Endothelial cell of umbilical vein (primary cell): ENCODE results near the gene LGALS1. TPM values are rescaled to one million over a fixed set of nuclear protein-coding genes. Genes with fewer than 3 reads are reported as not detected.

Source experiments
- BruUV-seq: library from RNA; stranded (reverse); fragments of 400-500 nt; replicated peaks from 2 replicates; lab custom pipeline; 2021; lab: Mats Ljungman, UMichigan
- CTCF ChIA-PET: fragments of 300-600, 350-600 bp; sonication (Branson Sonifier 250); formaldehyde crosslinking; loops from one replicate; lab custom pipeline; 2021; ENCODE audit warnings: antibody characterized with exemption, inconsistent platforms; lab: Charles Lee
- POLR2A ChIA-PET: fragments of 300-600, 350-600 bp; sonication (Branson Sonifier 250); formaldehyde crosslinking; loops from one replicate; lab custom pipeline; 2021; ENCODE audit warnings: antibody characterized with exemption, inconsistent platforms; lab: Charles Lee
- DNase-seq: peaks from one replicate; pipeline ENCODE4 v3.0.0-alpha.2; 2011; ENCODE audit warnings: low read depth, low spot score
- FAIRE-seq: peaks from 2 replicates; lab custom pipeline; 2011; peaks lifted over from hg19 to GRCh38; lab: Jason Lieb, UNC
- H2AFZ ChIP-seq: 2 replicates; pipeline ENCODE4 v1.6.0; 2012; ENCODE audit warnings: low read depth, low read length, control low read depth, inconsistent platforms
- H3K27ac ChIP-seq: 2 replicates; pipeline ENCODE4 v1.5.1; 2011; ENCODE audit warnings: low read depth, mild to moderate bottlenecking, control low read depth, low read length, moderate library complexity; ENCODE audit not compliant: insufficient read depth
- H3K27me3 ChIP-seq, 2 experiments: 2 replicates each; pipeline versions ENCODE4 v1.6.0 to v1.6.1; 2011; ENCODE audit warnings: low read length in 2 of 2, mixed read lengths in 1 of 2; ENCODE audit not compliant: control insufficient read depth in 2 of 2, insufficient read depth in 2 of 2
- H3K36me3 ChIP-seq, 2 experiments: 2 replicates in 1 of 2; 3 replicates in 1 of 2; pipeline ENCODE4 v1.5.1; 2011; ENCODE audit warnings: low read length in 2 of 2, mild to moderate bottlenecking in 1 of 2, moderate library complexity in 1 of 2; ENCODE audit not compliant: control insufficient read depth in 2 of 2, insufficient read depth in 2 of 2; ENCODE audit errors: extremely low read depth in 1 of 2
- H3K4me1 ChIP-seq: 3 replicates; pipeline ENCODE4 v1.5.1; 2011; ENCODE audit warnings: mild to moderate bottlenecking, low read length; ENCODE audit not compliant: control insufficient read depth, insufficient read depth; ENCODE audit errors: extremely low read depth
- H3K4me2 ChIP-seq: 2 replicates; pipeline ENCODE4 v1.6.1; 2011; ENCODE audit warnings: low read length, control low read depth, mixed read lengths; ENCODE audit not compliant: insufficient read depth
- H3K4me3 ChIP-seq, 3 experiments: fragments of 200-600 bp in 1 of 3; sonication (generic), shearing (Covaris generic) in 1 of 3; replicated peaks in 1 of 3; 2 replicates each; pipeline ENCODE4 v1.5.1; 2011 to 2016; ENCODE audit warnings: control low read depth in 3 of 3, low read length in 3 of 3, mild to moderate bottlenecking in 2 of 3, inconsistent platforms in 1 of 3, low read depth in 1 of 3, moderate library complexity in 1 of 3; ENCODE audit not compliant: insufficient read depth in 1 of 3
- H3K79me2 ChIP-seq: 2 replicates; pipeline ENCODE4 v1.6.0; 2012; ENCODE audit warnings: low read length, inconsistent platforms; ENCODE audit not compliant: control insufficient read depth, insufficient read depth
- H3K9ac ChIP-seq: replicated peaks from 2 replicates; pipeline ENCODE3; 2011; ENCODE audit warnings: low read length, control low read depth; ENCODE audit not compliant: insufficient read depth; ENCODE audit errors: extremely low read depth
- H3K9me1 ChIP-seq: replicated peaks from 3 replicates; pipeline ENCODE4 v1.6.0; 2011; ENCODE audit warnings: mild to moderate bottlenecking, low read length; ENCODE audit not compliant: control insufficient read depth, insufficient read depth; ENCODE audit errors: extremely low read depth
- H3K9me3 ChIP-seq: replicated peaks from 2 replicates; pipeline ENCODE4 v1.5.1; 2012; ENCODE audit warnings: low read length, inconsistent platforms; ENCODE audit not compliant: control insufficient read depth, insufficient read depth
- H4K20me1 ChIP-seq: replicated peaks from 2 replicates; pipeline ENCODE3; 2011; ENCODE audit warnings: mild to moderate bottlenecking, low read length; ENCODE audit not compliant: control insufficient read depth, insufficient read depth; ENCODE audit errors: extremely low read depth
- CTCF ChIP-seq, 2 donors: IDR thresholded peaks; 1 replicate in 1 of 2; 2 replicates in 1 of 2; pipeline ENCODE4 v1.5.1; 2011; ENCODE audit warnings: low read length in 2 of 2, mild to moderate bottlenecking in 2 of 2, moderate library complexity in 2 of 2, control low read depth in 1 of 2, inconsistent platforms in 1 of 2, low read depth in 1 of 2; ENCODE audit not compliant: insufficient read depth in 1 of 2; ENCODE audit errors: extremely low read depth in 1 of 2
- EZH2 ChIP-seq: IDR thresholded peaks from 2 replicates; pipeline ENCODE4 v1.6.1; 2012; ENCODE audit warnings: borderline replicate concordance, low read depth, mild to moderate bottlenecking, moderate library complexity, low read length, inconsistent platforms; ENCODE audit not compliant: severe bottlenecking
- FOS ChIP-seq: IDR thresholded peaks from 2 replicates; pipeline ENCODE4 v1.6.1; 2011; ENCODE audit warnings: mild to moderate bottlenecking, low read length, moderate library complexity, borderline replicate concordance; ENCODE audit not compliant: insufficient read depth
- GATA2 ChIP-seq: IDR thresholded peaks from 2 replicates; pipeline ENCODE4 v1.7.0; 2011; ENCODE audit warnings: low read depth, mild to moderate bottlenecking, moderate library complexity, mixed read lengths, low read length; ENCODE audit not compliant: insufficient read length, insufficient read depth
- JUN ChIP-seq: IDR thresholded peaks from 2 replicates; pipeline ENCODE4 v1.6.1; 2011; ENCODE audit warnings: borderline replicate concordance, low read depth; ENCODE audit not compliant: insufficient read length, insufficient read depth
- MAX ChIP-seq: IDR thresholded peaks from 2 replicates; pipeline ENCODE4 v1.6.1; 2011; ENCODE audit not compliant: insufficient read depth, insufficient read length
- MYC ChIP-seq: IDR thresholded peaks from one replicate; pipeline ENCODE4 v1.6.1; 2011; ENCODE audit warnings: mild to moderate bottlenecking, low read depth, low read length
- POLR2A ChIP-seq: IDR thresholded peaks from 2 replicates; pipeline ENCODE4 v1.6.1; 2012; ENCODE audit warnings: low read depth, mild to moderate bottlenecking, control low read depth, low read length
- POLR2AphosphoS5 ChIP-seq: IDR thresholded peaks from 2 replicates; pipeline ENCODE4 v1.6.1; 2012; ENCODE audit warnings: low read depth, mild to moderate bottlenecking, control low read depth, low read length, moderate library complexity; ENCODE audit not compliant: insufficient read depth
- dilution Hi-C: fragments of 300-500 bp; cut with MboI; formaldehyde crosslinking; loops from one replicate; pipeline ENCODE4 v1.15.0; 2019; ENCODE audit warnings: low sequenced_read_pairs; ENCODE audit not compliant: extremely low pct_ligation_motif_present
- intact Hi-C: fragments of 100-400 bp; cut with micrococcal nuclease; formaldehyde crosslinking; loops from one replicate; pipeline ENCODE4 v1.10.0; 2022
- polyA plus RNA-seq, 4 experiments: library from polyadenylated mRNA; depleted of rRNA in 3 of 4; stranded (reverse) in 3 of 4; unstranded in 1 of 4; fragments of >200 nt; gene quantifications; 2 replicates each; pipeline versions ENCODE4 v1.2.1 to v1.2.3, GENCODE V29; 2011 to 2012; ENCODE audit warnings: missing spikeins in 1 of 4
- total RNA-seq: library from RNA; stranded (reverse); gene quantifications from 2 replicates; pipeline ENCODE4 v1.2.3, GENCODE V29; 2021

Gene LGALS1
- total and polyA plus RNA-seq, 2 donors (not counting 3 experiments of a cell fraction or from before 2014, with no cell fraction given), result 2,698 to 13,642 TPM

- no peak for FAIRE-seq
- Histone ChIP-seq H3K9ac (no peak overlapping the region), H3K27me3 (no peaks in the 10 kb centered on the region), H3K9me3 (no peaks in the 10 kb centered on the region), H3K4me3 (no peak overlapping the region), H3K4me1 (peaks cover 25% of the 10 kb centered on the region), H3K4me2 (no peak overlapping the region), H3K27ac (no peak overlapping the region), H2AFZ (no peak overlapping the region), H3K9me1 (no peaks in the 10 kb centered on the region), H4K20me1 (no peaks in the 10 kb centered on the region), H3K36me3 (peaks cover 0 to 2% of the 10 kb centered on the region in 2 experiments), H3K79me2 (no peaks in the 10 kb centered on the region)
- BruUV-seq, result no TSS peak
- dilution Hi-C loops, result no loop called here
- TF ChIP-seq MYC (no peak), JUN (no peak), POLR2A (no peak), MAX (no peak), CTCF (IDR thresholded peaks at IDR 0.05; ENCODE audit: extremely low read depth in 1 of 2, insufficient read depth in 1 of 2, low read depth in 1 of 2, low read length in 2 of 2) (no peak), GATA2 (no peak), POLR2AphosphoS5 (no peak), FOS (no peak), EZH2 (no peak)
- DNase-seq, result no peak
- ChIA-PET CTCF (interaction anchor here (0.7 to 4.6 kb wide), 5 partner anchors 12 to 151 kb away, joined by 3 to 32 read pairs (median 4); no protein-coding TSS in a partner anchor), POLR2A (interaction anchor here (0.6 kb wide), 1 partner anchor 139 kb away, joined by 4 read pairs; no protein-coding TSS in a partner anchor)
- intact Hi-C loops, result no loop called here
Observed at GRCh38 chr22:37630839-37631435, 44.5 kb upstream of the LGALS1 start.
